GF-D8 (cell line): ENCODE results near the gene ZFPM1.
"Not testable (repeated sequence)": the region's sequence is repeated elsewhere in the genome, so short reads cannot be mapped to it uniquely, and the experiment has no call there.

ENCODE experiments used
- DNase-seq: peaks from one replicate; lab custom pipeline; 2025; lab: John Stamatoyannopoulos, UW

Gene ZFPM1

DNA sequence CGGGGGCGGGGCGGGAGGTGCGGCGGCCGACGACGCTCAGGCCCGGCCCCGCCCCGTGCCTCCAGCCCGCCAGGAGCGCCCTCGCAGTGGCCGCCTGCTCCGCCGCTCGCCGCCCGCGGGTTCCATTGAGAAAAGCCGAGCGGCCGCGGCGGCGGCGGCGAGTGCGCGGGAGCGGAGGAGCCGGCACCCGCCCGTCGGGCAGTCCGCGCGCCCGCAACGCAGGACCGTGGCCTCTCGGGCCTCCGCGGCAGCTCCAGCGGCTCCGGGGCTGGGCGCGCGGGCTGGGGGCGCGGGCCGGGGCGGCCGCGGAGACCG lies at the start of gene ZFPM1:
Gene ZFPM1, plus strand, starts transcription at position 64 of the 315 bp plus-strand sequence. CDS start 359 bp downstream, outside the sequence.
- no peak for DNase-seq

- no peak for DNase-seq
These were observed 49.1 kb upstream of the ZFPM1 start for GRCh38 chr16:88403794-88404581.

- DNase-seq = no peak
These were observed 48.3 kb upstream of the ZFPM1 start for GRCh38 chr16:88404769-88405168.

- no peak for DNase-seq
These were observed 47.6 kb upstream of the ZFPM1 start for GRCh38 chr16:88405216-88406060.

GRCh38 chr16:88406096-88407041 lies 46.7 kb upstream of the ZFPM1 start:
- no peak for DNase-seq

GRCh38 chr16:88407042-88407420 lies 46.0 kb upstream of the ZFPM1 start:
- no peak for DNase-seq

DNA sequence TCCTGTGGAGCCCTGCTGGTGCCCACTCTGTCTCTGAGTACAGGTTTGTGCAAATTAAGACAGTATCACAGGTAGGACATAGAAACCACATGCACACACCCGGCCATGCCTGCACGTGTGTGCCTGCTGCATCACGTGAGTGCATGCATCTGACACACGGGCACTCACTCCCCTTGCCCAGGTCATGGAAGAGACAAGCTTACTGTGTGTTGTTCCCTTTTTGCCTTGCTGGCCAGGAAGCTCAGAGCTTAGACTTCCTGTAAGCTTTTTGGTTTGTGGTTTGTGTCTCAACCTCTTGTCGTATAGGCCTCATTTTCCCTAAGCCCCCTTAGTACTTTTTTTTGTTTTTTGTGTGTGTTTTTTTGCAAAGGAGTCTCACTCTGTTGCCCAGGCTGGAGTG lies 45.3 kb upstream of the ZFPM1 start:
- DNase-seq = peak; percentile 41

- DNase-seq = no peak
These were observed 44.4 kb upstream of the ZFPM1 start for GRCh38 chr16:88408561-88409142.

GRCh38 chr16:88409296-88410065 lies 43.6 kb upstream of the ZFPM1 start:
- no peak for DNase-seq

GRCh38 chr16:88410297-88410968 lies 42.6 kb upstream of the ZFPM1 start:
- not testable (repeated sequence) for DNase-seq

- no peak for DNase-seq
These were observed 41.0 kb upstream of the ZFPM1 start for GRCh38 chr16:88411951-88412576.

- no peak for DNase-seq
These were observed 40.3 kb upstream of the ZFPM1 start for GRCh38 chr16:88412766-88413165.

DNA sequence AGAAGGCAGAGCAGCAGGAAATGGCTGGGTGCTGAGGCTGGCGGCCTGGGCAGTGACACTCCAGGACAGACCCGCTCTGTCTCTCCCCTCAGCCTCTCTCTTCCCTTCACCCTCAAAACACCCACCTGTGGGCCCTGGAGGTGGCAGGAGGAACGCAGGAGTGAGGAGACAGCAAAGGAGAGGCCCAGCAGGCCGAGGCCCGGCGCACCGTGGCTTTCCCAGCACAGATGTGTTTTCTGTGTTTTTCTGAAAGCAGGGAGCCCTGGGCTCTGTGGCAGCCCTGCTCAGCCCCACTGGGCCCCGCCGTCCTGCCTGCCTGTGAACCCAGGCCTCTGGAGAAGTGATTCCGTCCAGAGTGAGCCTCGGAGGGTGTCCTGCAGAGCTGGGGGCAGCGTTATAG lies 39.8 kb upstream of the ZFPM1 start:
- DNase-seq = no peak

GRCh38 chr16:88413631-88414030 lies 39.4 kb upstream of the ZFPM1 start:
- no peak for DNase-seq

DNA sequence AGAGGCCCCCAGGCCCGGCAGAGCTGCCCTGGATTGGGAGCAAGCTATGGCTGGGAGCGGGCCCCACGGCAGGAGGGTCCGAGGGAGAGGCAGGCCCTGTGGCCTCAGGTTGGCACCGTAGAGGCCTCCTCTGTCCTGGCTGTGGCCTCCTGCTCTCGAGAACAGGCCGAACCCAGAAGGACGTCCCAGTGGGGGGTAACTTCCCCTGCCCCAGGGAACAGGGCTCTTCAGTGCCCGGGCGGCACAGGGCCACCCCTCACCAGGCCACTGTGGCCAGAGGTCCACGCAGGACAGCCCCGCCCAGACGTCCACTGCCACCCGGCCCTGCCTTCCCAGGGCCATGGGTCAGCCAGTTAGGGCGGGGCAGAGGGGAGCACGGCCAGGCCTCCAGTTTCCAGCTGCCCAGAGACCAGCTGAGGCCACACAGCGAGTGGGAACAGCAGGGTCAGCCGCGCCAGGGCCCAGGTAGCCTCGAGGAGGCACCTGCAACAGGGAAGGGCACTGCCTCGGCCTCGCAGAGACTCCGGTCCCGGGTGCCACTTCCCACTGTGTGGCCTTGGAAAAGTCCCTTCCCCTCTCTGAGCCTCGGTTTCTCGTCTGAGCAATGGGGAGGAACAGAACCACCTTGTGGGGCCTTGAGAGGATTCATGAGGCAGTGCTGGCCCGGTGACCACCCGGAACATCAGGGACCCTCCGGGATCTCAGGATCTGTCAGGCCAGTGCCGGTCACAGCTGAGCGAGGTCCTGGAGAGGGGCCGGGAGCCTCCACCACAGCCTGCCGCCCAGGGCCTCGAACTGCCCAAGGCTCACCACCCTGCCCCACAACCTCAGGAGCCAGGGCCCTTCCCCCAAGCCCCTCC lies 38.3 kb upstream of the ZFPM1 start:
- no peak for DNase-seq

- DNase-seq = no peak
These were observed 37.7 kb upstream of the ZFPM1 start for GRCh38 chr16:88415381-88415705.

DNA sequence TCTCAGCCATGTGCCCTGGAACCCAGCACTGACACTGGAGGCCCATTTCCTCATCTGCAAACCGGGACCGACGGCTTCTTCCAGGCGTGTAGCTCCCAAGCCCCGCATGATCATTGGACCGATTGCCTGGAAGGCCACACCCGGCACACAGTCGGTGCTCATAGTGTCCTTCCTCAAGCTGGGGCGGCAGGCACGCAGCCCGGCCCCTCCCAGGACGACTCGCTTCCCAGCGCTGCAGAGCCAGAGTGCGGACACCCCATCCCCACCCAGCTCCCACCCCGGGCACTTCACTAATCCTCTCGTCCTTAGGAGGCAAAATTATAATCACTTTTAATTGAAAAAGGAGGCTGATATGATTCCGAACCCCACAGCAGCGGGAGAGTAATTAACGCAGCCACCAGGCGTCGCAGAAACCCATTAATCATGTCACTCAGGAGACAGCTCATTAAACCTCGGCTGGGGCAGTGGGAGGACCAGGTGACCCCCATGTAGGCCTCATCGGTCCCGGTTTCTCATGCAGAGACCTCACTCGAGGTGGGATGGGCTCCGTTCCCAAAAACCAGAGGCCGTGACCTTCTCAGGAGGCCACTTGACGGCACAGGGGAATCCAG lies 37.3 kb upstream of the ZFPM1 start:
- DNase-seq = no peak

DNA sequence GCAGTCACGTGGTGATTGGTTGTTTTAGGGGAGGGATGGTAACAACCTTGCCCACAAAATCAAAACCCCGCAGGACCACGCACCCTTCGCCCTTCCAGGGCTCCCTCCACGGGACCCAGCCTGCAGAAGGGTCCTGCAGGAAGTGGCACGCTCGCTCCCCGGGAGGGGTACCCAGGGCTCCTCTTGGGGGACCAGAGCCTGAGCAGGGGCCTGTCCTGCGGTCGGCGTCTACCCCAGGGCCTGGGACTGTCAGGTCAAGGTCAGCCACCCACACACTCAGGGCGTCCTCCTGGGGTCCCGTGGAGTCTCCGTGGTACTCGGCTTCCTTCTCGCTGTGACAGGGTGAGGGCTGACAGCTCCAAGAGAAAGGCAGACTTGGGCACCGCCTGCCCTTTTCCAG lies 36.4 kb upstream of the ZFPM1 start:
- no peak for DNase-seq
